Uterus (tissue), 4 donors: ENCODE measurements around the gene ATP10D. TPM values are rescaled to one million over a fixed set of nuclear protein-coding genes. Genes with fewer than 3 reads are reported as not detected.

Source experiments
- DNase-seq, 2 donors: peaks; one replicate each; pipeline ENCODE4 v3.0.0-alpha.2; 2019 to 2020
- H3K27ac ChIP-seq, 2 donors: fragments of 200-600 bp; sonication (generic); 1 replicate in 1 of 2; 2 replicates in 1 of 2; pipeline ENCODE4 v1.5.1; 2016 to 2018
- H3K27me3 ChIP-seq, 2 donors: fragments of 200-600 bp; sonication (generic); one replicate each; pipeline ENCODE4 v1.5.1; 2018 to 2019; ENCODE audit warnings: control low read depth in 1 of 2
- H3K36me3 ChIP-seq, 2 donors: fragments of 200-600 bp; sonication (generic); one replicate each; pipeline ENCODE4 v1.5.1; 2019; ENCODE audit warnings: control low read depth in 1 of 2
- H3K4me1 ChIP-seq, 2 donors: fragments of 200-600 bp; sonication (generic); one replicate each; pipeline ENCODE4 v1.5.1; 2018 to 2019; ENCODE audit warnings: control low read depth in 1 of 2
- H3K4me3 ChIP-seq, 2 donors: fragments of 200-600 bp; sonication (generic); 1 replicate in 1 of 2; 2 replicates in 1 of 2; pipeline ENCODE4 v1.5.1; 2018 to 2019; ENCODE audit warnings: mild to moderate bottlenecking in 1 of 2
- H3K9me3 ChIP-seq, 2 donors: fragments of 200-600 bp; sonication (generic); one replicate each; pipeline ENCODE4 v1.5.1; 2019; ENCODE audit warnings: control low read depth in 1 of 2
- POLR2A ChIP-seq, 2 donors: fragments of 450-650 bp; IDR thresholded peaks; one replicate each; pipeline ENCODE4 v1.6.1; 2016; ENCODE audit warnings: antibody characterized with exemption in 2 of 2, mild to moderate bottlenecking in 1 of 2, moderate library complexity in 1 of 2
- intact Hi-C: fragments of 100-400 bp; cut with DNase I; formaldehyde crosslinking; loops from one replicate; pipeline ENCODE4 v1.15.1; 2023; ENCODE audit warnings: low total_unique reads
- total RNA-seq, 4 donors: library from RNA; depleted of rRNA in 3 of 4; stranded (reverse); fragments of >200 nt in 3 of 4; gene quantifications; one replicate each; pipeline versions ENCODE4 v1.1.0 to v1.2.4, GENCODE V29; 2014 to 2023
- TF ChIP-seq, protein P1 (sequence below), 4 experiments: fragments of 200-600 bp in 2 of 4; fragments of 450-650 bp in 2 of 4; sonication (generic) in 2 of 4; IDR thresholded peaks; one replicate each; pipeline ENCODE4 v1.5.1; 2016 to 2019; ENCODE audit warnings: antibody characterized with exemption in 4 of 4, mild to moderate bottlenecking in 2 of 4, moderate library complexity in 1 of 4
- donor health status: DM: yes; HTN: yes; CAD: no.

Gene ATP10D
- total RNA-seq, 4 donors from 2014 or later = 17.4 to 52.6 (median 27.3) TPM

DNA sequence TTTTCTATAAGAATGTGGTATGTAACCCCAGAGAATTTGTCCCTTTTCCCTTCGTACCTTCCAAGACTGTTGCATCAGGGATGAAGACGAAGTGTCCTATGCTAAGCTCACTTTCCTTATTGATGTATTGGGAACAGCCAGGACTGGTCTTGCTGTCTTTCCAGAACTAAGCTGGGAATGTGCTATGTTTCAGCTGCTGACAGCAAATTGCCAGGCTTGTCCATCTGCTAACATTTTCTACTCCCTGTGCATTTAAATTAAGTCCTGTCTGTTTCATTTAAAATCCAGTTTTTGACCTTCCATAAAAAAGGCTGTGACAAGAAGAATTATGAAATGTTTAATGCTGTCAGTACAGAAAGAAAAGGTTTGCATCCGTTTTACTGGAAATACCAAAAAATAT is 87.9 kb downstream of the ATP10D start:
- Histone ChIP-seq H3K4me1 (no peaks in the 10 kb centered on the region), H3K27ac (no peak overlapping the region), H3K4me3 (no peak overlapping the region), H3K9me3 (no peaks in the 10 kb centered on the region), H3K27me3 (no peaks in the 10 kb centered on the region), H3K36me3 (no peaks in the 10 kb centered on the region)
- DNase-seq = no peak
- intact Hi-C loops = no loop called here
- TF ChIP-seq POLR2A (IDR thresholded peaks at IDR 0.05) = no peak
- TF ChIP-seq, protein P1, sequence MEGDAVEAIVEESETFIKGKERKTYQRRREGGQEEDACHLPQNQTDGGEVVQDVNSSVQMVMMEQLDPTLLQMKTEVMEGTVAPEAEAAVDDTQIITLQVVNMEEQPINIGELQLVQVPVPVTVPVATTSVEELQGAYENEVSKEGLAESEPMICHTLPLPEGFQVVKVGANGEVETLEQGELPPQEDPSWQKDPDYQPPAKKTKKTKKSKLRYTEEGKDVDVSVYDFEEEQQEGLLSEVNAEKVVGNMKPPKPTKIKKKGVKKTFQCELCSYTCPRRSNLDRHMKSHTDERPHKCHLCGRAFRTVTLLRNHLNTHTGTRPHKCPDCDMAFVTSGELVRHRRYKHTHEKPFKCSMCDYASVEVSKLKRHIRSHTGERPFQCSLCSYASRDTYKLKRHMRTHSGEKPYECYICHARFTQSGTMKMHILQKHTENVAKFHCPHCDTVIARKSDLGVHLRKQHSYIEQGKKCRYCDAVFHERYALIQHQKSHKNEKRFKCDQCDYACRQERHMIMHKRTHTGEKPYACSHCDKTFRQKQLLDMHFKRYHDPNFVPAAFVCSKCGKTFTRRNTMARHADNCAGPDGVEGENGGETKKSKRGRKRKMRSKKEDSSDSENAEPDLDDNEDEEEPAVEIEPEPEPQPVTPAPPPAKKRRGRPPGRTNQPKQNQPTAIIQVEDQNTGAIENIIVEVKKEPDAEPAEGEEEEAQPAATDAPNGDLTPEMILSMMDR (IDR thresholded peaks at IDR 0.05) = no peak

DNA sequence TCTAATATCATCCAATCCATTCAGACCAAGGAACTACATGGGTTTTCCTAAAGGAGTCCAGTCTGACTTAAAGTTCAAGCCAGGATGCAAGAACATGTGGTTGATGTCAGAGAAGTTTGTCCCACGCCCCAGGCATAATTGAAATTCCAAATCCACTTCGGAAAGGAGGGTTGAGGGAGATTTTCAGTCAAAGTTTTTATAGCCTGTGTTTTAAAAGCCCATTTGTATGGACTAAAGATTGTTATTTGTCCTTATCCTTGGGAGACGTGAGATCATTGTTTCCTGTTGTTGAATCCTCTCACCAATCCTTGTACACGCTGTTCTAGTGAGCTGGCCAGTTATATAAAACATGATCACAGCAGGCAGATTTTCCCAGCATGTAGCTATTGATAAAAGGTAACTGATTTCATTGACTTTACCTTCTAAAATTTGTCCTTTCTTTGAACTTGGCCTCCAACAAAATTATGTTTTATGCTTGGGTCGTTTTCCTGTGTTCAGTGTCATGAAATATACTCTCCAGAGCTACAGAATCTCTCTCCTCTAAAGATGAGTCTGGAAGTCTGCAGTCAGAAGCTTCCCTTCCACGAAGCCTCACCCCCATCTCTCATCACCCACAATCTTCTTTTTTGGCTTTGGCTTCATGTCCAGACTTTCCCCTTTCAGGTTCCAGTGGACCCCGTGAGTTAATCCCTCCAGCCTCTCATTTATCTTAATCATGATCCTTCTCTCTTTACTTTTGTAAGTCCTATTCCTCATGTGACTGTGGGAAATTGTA is 92.9 kb downstream of the ATP10D start:
- Histone ChIP-seq H3K4me1 (no peaks in the 10 kb centered on the region), H3K27me3 (no peaks in the 10 kb centered on the region), H3K36me3 (no peaks in the 10 kb centered on the region), H3K27ac (peak overlapping the region; percentile 61 to 92), H3K9me3 (no peaks in the 10 kb centered on the region), H3K4me3 (no peak overlapping the region)
- peak in 1 of 2 donors; percentile 44 for DNase-seq
- intact Hi-C loops = no loop called here
- peak in 1 of 2 donors; percentile 45 for TF ChIP-seq POLR2A (IDR thresholded peaks at IDR 0.05)
- TF ChIP-seq, protein P1 (IDR thresholded peaks at IDR 0.05) = no peak

DNA sequence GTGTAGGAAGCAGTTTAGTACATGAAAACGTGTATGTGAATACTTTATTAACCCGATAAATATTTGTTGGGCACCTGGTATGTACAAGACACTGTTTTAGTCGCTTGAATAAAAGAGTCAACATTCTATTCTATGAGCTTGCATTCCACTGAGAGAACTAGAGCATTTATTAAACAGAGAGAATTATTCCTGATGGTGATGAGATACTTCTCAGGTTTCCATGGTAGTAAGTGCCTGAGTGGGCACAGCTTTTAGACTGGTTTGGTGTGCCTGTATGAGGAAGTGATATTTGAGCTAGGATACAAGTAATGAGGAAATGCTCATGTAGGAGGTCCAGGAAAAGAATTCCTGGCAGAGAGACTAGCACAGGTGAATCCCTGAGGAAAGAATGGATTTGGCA is 94.2 kb downstream of the ATP10D start:
- Histone ChIP-seq H3K27me3 (no peaks in the 10 kb centered on the region), H3K36me3 (no peaks in the 10 kb centered on the region), H3K9me3 (no peaks in the 10 kb centered on the region), H3K4me1 (no peaks in the 10 kb centered on the region), H3K27ac (peak overlapping the region; percentile 61 to 92), H3K4me3 (no peak overlapping the region)
- no peak for TF ChIP-seq POLR2A (IDR thresholded peaks at IDR 0.05)
- TF ChIP-seq, protein P1 (IDR thresholded peaks at IDR 0.05) = no peak
- DNase-seq = no peak
- intact Hi-C loops = no loop called here

DNA sequence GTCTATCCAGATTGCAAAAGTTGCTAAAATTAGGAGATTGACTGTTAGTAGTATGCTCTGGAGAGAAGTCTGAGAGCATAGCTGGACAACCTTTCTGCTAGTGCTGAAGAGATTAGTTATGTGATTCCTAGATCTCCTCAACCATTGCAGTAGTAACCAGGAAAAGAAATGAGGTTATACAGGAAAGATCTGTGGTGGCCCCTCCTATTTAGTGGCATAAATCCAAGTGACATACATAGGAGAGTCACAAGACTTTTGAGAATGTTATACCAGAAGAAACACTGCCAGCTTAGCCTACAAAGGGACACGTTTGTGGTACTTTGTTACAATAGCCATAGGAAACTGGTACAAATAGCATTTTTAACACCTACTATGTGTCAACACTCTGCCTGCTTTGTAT is 105.2 kb downstream of the ATP10D start:
- no peak for DNase-seq
- H3K36me3 ChIP-seq = no peaks in the 10 kb centered on the region
- no peak for TF ChIP-seq POLR2A (IDR thresholded peaks at IDR 0.05)
- TF ChIP-seq, protein P1 (IDR thresholded peaks at IDR 0.05) = no peak
- no peaks in the 10 kb centered on the region for H3K4me1 ChIP-seq
- H3K27ac ChIP-seq = no peak overlapping the region
- intact Hi-C loops = no loop called here
- no peak overlapping the region for H3K4me3 ChIP-seq
- H3K9me3 ChIP-seq = no peaks in the 10 kb centered on the region
- H3K27me3 ChIP-seq = no peaks in the 10 kb centered on the region

DNA sequence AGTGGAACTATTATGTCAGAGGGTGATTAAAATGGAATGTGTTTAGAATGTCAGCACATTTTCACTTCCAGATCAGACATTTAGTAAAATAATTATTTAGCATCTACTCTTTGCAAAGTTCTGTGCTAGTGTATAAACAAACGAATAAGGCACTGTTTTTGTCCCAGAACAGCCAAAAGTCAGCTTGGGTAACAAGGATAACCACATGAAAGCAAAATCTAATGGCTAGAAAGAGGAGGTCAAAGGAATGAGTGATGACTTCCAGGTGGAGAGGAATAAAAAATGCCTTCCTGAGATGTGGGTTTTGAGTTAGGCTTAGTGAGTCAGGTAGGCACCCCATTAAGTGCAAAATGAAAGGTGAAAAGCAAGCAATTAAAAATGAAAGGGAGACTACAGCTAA is 112.6 kb downstream of the ATP10D start:
- no peak for DNase-seq
- Histone ChIP-seq H3K4me1 (no peaks in the 10 kb centered on the region), H3K27ac (no peak overlapping the region), H3K4me3 (no peak overlapping the region), H3K9me3 (no peaks in the 10 kb centered on the region), H3K36me3 (no peaks in the 10 kb centered on the region), H3K27me3 (no peaks in the 10 kb centered on the region)
- no peak for TF ChIP-seq POLR2A (IDR thresholded peaks at IDR 0.05)
- TF ChIP-seq, protein P1 (IDR thresholded peaks at IDR 0.05) = no peak
- intact Hi-C loops = no loop called here
